ENCODE results near the gene CIP2A.

CIP2A gene

DNA sequence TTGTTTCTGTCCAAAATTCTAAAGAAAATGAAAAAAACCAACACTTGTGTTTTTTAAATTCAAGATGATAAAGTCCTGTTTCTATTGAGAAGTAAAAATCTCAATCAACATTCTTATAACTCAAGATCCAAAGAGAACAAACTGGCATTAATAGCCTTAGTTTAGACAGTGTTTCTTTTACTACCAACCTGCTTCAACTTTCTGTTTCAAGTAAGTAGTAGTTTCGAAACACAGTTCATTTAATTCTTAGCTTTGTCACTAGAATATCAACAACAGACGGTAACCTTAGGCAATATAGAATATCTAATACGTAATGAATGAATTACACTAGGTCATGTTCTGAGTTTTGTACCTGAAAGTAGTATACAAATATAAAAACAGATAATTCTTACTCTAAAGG is 23.7 kb downstream of the CIP2A start:
- DNase-seq, result no peak
- intact Hi-C loops (cut with DNase I), result no loop called here

DNA sequence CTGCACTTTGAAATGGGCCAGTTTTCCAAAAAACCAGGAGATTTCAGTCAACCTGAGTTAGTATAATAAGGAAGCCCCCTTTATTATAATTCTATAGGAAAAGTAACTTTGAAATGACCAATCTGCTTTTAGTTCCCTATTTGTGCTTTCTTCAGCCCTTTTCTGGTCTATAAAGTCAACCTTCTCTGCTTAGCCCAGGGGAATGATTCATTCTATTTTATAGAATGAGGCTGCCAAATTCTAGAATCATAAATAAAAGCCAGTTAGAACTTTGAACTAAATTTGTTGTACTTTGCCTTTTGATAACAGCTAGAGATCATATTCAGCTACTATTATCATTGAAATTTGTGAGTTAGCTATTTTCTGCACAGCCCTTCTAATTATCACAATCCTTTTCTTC is 24.7 kb downstream of the CIP2A start:
- no peak for DNase-seq
- intact Hi-C loops (cut with DNase I), result no loop called here

DNA sequence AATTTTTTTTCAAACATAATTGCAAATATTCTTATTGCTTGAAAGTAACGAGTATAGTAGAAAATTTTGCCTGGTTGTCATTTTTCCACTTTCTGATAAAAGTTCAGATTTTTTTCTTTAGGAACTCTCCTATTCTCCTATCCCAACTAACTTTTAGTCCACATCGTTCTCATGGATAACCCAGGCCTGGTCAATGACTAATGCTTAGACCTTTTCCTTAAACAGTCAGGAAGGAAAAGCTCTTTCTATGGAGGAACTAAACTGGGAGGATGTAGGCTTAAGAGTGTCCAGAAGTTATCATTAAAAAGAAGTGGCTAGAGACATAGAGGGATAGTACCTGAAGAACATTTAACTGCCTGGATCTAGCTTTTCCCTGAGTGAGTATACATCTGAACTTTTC is 26.7 kb downstream of the CIP2A start:
- intact Hi-C loops (cut with DNase I), result no loop called here
- no peak for DNase-seq

DNA sequence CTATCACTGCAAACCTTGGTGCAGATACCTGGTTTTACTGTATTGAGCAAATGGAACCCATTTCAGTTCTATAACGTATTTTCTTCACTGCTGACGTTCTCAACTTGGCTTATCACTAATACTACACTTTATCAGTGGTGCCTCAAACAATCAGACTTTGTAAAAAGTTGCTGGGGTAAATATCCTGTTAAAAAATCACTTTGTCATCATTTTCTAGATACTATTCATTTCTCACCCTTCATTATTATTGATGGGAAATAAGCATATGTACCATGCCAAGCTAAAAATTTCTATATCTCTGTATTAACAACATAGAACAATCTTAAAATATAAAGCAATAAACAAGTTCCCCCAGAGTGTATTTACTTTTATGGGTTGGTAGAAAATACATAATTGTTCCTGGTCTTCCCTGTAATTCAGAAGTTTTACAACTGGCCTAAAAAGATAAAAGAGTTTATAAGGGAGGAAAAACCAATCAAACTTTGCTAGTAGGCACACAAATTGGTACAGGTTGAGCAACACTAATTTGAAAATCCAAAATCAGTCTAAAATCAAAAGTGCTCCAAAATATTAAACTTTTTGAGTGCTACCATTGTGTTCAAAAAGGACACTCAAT is 33.2 kb downstream of the CIP2A start:
- intact Hi-C loops (cut with DNase I), result no loop called here

DNA sequence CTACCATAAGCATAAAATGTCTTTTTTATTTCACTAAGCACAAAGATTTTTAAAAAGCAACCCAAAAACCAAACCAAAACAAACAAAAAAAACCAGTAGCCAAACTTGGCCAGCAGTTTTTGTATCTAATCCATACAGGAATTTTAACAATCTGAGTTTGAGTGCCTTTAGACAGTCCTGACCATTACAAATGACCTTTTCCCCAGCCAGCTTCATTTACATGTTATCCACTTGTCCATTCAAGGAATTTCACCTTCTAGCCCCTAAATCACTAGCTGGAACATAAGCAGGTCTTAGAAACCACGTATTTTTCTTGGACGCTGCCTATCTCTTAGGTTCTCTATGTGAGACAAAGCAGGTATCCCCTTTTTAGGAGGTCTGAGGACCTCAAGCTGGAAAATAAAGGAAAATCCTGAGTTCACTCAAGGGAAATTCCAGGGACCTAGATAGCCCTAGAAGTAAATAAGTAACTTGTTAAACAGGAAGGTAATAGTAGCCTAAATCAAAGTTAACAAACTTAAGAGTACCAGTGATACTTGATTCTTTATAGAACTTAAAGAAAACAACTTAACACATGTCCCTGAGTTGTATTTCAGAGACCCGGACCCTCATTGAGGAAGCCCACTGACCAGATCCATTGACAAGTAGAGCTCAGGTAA is 34.2 kb downstream of the CIP2A start:
- no peak for DNase-seq
- intact Hi-C loops (cut with DNase I), result no loop called here

More for the DNA sequence above, 33.2 kb downstream of the CIP2A start:
- DNase-seq, result no peak

DNA sequence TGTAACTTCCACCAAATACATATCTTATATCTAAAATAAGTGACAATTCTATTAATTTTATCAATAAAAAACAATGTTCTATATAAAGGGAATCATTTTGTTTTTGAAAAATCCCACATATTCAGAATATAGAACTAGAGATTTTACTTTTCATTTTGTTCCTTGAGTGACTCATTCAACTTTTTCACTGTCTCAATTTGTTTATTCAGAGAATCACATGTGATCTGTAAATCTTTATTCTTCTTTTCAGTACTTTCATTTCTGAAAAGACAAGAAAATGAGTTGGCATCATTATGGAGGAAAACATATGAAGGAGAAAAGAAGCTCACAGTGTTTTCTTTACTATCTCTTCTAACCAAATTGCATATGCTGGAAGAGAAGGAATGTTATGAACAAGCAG is 35.0 kb downstream of the CIP2A start:
- intact Hi-C loops (cut with DNase I), result no loop called here
- no peak for DNase-seq

DNA sequence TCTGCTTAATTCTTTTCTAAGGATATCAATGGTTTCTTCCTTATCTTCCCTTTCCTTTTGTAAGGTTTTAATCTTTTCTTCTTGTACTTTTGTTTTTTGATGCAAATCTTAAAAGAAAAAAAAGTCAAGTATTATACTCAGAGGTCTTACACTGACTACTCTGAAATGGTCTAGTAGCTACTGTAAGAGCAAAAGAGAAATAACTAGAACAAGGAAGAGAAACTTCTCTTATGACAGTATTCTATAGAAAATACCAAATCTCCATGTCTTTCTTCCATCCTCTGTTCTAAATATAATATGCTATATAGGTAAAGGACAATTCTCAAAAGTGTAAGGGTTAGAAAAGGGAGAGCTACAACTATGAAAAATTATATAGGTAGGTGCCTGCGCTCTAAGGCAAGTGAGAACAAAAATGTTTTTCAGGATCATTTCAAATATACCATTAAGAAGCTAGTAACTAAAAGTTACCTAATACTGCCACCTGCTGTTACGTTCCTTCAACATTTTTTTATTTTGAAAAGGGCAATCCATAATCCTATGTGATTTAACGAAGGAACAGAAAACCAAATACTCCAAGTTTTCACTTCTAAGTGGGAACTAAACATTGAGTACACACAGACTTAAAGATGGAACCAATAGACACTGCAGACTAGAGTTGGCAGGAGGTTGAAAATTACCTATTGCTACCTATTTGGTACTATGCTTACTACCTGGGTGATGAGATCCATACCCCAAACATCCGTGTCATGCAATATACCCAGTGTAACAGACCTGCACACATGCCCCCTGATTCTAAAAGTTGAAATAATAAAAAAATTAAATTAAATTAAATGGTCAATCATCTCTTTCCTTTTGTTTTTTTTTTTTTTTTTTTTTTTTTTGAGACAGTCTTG is 36.7 kb downstream of the CIP2A start:
- intact Hi-C loops (cut with DNase I), result loop anchor here (1.0 kb wide), 1 partner anchor 63 kb away; no protein-coding TSS in a partner anchor

DNA sequence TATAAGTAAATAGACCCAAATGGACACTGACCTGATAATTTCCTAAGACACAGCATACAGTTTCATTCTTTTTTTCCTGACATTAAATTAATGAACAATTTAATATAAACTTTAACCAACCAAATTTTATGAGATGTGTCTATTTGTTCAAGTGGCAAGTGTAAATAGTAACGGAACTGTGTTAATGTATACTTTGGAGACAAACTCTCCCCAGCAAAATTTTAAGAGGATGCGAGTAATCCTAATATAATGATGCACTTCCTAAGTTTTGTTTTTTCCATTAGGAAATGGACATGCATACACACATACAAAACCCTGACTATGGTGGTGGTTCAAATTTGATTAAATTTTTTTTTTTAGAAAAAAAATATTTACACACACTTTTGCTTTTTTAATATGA is 40.4 kb downstream of the CIP2A start:
- no peak for DNase-seq
- intact Hi-C loops (cut with DNase I), result no loop called here

More for the DNA sequence above, 36.7 kb downstream of the CIP2A start:
- no peak for DNase-seq

DNA sequence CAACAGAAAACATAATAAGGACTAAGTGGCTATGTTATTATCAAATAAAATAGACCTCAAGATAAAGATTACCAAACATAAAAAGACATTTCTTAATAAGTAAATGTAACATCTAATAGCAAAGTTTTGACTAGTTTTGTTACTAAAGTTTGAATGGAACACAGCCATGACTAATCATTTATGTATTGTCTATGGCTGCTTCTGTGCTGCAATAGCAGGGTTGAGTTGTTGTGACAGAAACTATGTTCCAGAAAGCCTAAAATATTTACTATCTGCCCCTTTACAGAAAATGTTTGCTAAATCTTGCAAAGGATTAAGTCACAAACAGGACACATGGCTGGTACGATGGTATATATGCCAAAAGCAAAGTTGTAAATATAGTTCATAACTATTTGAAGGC is 40.9 kb downstream of the CIP2A start:
- intact Hi-C loops (cut with DNase I), result no loop called here
- DNase-seq, result no peak

DNA sequence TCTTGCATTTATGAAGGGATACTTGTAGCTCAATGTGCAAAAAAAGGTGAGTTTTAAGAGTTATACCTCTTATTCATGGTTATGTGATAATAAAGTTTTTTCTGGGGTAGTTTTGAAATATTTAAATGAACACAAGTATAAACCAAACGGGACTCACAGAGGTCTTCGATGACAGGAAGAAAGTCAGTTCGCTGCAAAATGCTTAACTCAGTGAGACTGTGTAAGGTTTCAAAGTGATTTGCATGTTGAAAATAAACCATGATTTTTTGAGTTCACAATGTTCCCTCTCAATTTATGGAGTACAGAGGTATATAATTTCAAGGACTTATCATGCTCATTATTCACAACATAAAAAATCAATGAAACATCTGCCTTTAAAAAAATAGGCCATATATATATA is 42.5 kb downstream of the CIP2A start:
- intact Hi-C loops (cut with DNase I), result no loop called here
- no peak for DNase-seq

DNA sequence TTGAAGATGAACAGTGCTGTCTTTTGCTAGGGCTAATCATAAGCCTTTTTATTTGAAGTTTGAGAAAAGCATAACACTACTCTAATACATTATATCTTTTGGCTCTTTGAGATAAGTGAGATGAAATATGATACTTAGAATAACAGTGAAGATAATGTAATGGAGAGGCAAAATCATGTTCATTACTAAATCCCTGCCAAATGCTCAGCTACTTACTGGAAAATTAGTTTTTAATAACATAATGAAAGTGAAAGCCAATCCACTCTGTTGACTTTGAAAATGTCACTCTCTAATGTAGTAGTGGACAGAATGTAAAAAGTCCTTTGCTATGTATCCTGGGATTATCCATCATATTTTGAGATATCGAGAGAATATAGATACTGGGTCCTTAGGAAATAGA is 43.0 kb downstream of the CIP2A start:
- intact Hi-C loops (cut with DNase I), result no loop called here
- no peak for DNase-seq

DNA sequence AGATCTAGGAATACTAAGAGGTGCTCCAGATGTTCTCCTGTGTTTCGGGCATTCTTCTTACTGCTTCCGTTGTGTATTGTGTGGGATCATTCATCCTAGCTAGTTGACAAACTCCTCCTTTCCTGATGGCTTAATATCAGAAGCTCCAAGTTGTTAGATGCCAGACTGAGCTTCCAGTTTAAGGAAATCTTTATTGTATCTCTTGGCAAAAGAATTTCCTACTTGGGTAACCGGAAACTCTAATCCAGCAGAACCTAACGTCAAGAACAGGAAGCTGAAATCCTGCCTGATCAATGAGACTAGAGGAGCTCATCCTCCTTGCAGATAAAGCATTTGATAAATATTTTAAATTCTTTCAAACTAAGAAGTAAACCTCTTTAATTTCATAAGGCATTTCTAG is 51.2 kb downstream of the CIP2A start:
- intact Hi-C loops (cut with DNase I), result no loop called here

DNA sequence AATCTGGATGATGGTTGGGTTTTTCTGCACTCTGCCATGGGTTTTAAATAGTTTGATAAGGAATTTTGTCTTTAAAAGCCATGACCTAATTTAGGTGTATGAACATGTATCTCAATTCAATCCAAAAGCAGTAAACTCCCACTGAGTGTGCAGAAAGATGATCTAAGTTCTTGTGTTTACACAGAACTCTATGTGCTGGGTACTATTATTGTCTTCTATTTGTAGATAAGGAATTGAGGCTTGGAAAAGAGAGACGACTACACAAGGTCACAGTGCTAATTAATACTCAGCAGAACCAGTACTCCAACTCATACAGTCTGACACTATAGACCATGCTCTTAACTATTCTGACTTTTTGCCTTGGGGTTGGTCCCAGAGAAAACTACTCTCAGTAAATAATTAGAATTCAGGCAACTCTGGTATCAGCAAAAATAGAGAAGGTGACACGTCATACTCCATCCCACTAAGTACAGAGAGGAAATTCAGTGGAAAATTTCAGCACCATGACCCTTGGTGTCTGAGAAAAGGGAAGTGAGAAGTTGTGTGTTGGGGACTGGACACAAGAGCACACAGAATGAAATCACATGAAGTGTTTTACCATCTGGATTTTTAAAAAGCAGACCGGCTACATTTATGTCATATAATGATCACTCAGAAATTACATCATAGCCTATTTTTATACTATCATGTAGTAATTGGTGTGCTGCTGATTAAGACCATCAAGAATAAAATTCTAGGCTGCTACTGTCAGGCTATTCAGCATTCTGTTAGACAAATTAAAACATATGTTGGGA is 60.6 kb downstream of the CIP2A start:
- no peak for DNase-seq

More for the DNA sequence above, 51.2 kb downstream of the CIP2A start:
- no peak for DNase-seq

DNA sequence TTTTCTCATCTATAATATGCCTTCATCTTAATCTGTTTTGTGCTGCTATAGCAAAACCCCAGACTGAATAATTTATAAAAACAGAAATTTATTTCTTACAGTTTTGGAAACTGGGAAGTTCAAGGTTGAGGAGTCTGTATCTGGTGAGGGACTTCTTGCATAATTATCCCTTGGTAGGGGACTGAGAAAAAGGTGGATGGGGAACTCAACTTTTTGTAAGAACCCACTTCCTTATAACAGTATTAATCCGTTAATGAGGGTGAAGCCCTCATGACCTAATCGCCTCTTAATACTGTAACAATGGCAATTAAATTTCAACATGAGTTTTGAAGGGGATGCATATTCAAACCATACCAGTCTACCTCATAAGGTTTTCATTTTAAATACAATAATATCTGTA is 61.4 kb downstream of the CIP2A start:
- no peak for DNase-seq
- intact Hi-C loops (cut with DNase I), result no loop called here

More for the DNA sequence above, 60.6 kb downstream of the CIP2A start:
- intact Hi-C loops (cut with DNase I), result no loop called here

DNA sequence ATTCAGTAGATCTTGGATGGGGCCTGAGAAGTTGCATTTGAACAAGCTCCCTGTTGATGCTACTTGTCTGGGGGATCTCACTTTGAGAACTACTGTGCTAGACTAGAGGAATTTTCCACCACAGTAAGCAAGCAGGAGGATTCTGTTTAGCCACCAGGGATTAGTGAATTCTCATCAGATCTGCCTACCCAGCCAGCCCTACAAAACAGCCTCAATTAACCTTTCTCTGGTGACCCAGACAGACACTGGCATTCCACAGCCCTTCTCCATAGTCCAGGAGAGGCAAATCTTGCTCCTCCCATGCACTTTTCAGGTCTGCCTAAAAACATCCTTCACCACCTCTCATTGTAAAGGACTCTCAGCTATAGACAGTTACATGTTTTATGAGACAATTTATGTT is 62.1 kb downstream of the CIP2A start:
- intact Hi-C loops (cut with DNase I), result no loop called here
- DNase-seq, result no peak

DNA sequence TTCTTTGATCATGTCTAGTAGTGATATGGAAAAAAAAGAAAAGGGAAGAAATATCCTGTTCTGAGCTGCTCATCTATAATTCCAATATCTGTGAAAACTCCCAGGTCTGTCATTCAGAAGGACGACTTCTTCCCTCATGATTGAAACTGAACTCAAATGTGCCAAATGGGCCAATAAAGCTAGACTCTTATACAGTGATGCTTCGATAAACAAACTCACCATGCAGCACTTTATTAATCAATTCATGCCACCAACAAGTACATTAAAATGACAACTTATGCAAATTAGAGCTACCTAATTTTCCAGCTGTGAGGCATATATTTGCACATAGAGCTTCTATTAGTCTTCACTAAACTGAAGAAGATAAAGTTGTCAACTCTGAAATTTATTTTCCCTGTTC is 63.3 kb downstream of the CIP2A start:
- intact Hi-C loops (cut with DNase I), result no loop called here
- no peak for DNase-seq

DNA sequence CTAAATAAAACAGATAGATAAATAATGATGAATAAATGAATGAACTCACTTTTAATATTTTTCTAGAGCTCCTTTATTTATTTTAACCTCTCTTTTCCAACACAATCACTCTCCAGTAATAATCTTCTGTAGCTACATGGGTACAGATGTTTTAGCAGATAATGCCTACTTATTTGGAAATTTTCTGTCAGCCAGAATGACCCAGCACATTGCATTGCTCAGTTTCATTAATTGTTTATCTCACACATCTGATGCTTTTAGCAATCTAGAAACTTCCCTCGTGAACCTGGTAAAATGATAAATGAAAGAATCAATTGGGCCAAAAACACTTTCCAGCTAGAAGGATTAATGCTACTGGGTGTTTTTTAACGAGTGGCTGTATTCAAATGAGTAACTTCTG is 64.0 kb downstream of the CIP2A start:
- intact Hi-C loops (cut with DNase I), result no loop called here
- no peak for DNase-seq

DNA sequence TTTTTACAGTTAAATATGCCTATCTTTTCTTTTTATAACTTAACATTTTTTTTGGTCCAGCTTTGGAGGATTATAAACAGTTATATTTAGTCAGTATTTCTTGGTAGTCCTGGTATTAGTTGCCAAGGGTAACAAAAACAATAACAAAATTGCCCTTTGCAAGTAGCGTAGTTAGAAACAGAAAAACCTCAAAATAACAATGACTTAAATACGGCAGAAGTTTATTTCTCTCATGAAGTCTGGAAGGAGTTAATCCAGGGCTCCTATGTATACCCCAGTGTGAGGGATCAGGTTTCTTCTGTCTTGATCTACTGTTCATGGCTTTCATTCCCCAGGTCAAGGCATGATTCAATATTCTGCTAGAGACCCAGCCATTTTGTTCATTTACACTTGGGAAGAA is 64.7 kb downstream of the CIP2A start:
- intact Hi-C loops (cut with DNase I), result no loop called here
- no peak for DNase-seq

DNA sequence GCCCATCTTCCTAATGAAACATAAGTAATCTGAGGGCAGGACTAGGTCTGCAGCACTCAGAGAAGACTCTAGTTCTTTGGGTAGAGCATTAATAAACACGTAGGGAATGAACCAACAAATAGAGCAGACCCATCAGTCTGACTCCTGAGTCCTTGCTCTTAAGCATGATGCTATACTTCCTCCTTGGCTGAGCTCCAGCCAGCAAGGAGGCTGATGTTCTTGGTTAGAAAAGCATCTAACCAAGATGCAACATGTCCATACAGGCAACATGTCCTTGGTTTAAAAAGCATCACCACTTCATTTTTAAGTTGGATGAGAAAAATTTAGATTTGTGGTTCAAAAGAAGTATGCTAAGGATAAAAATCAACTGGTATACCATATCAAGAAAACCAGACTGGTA is 70.3 kb downstream of the CIP2A start:
- intact Hi-C loops (cut with DNase I), result no loop called here
- DNase-seq, result no peak

DNA sequence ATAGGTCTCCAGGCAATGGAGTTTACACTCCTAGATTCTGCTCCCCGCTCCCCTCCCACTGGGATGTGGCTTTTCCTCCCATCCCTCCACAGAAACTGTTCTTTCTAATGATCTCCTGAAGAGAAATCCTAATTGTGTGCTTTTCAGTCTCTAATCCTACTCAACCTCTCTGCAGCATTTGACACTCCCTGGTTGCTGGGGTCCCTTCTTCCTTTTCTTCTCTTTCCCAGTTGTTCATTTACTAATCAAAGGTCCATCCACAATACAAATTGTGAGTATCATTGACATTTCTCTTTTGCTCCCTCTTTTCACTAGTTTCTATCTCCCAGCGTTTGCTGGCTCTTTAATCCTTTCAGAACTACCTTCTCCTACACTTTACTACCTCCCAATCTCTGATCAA is 72.4 kb downstream of the CIP2A start:
- intact Hi-C loops (cut with DNase I), result no loop called here
- no peak for DNase-seq

DNA sequence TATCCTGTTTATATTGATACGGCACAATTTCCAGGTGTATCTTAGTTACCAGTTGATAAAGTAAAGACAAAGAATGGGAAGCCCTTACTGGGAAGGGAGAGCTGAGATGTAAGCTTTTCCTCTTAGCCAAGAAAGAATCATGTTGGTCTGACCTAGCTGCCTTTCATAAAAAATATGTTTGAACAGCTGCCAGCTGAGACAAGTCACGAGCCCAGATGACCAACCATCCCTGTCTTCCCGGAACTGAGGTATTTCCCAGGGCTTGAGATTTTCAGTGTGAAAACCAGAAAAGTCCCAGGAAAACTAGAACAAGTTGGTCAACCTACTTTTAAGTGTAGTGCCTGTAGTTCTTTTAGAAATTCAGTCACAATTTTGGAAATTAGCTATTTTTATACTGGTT is 75.3 kb downstream of the CIP2A start:
- no peak for DNase-seq
- intact Hi-C loops (cut with DNase I), result no loop called here
